GM18499 (cell line): Measurements from ENCODE around the gene LSS.

ENCODE experiments used
- ATAC-seq: cut with Tn5 transposase; IDR thresholded peaks from one replicate; pipeline ENCODE4 v1.9.1; 2021; ENCODE audit warnings: moderate number of reproducible peaks; ENCODE audit not compliant: insufficient read depth, unreplicated experiment

Gene LSS

DNA sequence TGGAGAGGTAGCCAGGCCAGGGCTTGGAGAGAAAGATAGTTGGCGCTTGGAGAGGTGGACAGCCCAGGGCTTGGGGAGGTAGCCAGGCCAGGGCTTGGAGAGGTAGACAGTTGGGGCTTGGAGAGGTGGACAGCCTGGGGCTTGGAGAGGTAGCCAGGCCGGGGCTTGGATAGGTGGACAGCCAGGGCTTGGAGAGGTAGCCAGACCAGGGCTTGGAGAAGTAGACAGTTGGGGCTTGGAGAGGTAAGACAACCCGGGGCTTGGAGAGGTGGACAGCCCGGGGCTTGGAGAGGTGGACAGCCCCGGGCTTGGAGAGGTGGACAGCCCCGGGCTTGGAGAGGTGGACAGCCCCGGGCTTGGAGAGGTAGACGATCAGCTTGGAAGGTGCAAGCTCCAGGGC is 7.7 kb downstream of the LSS start:
- no peak for ATAC-seq

DNA sequence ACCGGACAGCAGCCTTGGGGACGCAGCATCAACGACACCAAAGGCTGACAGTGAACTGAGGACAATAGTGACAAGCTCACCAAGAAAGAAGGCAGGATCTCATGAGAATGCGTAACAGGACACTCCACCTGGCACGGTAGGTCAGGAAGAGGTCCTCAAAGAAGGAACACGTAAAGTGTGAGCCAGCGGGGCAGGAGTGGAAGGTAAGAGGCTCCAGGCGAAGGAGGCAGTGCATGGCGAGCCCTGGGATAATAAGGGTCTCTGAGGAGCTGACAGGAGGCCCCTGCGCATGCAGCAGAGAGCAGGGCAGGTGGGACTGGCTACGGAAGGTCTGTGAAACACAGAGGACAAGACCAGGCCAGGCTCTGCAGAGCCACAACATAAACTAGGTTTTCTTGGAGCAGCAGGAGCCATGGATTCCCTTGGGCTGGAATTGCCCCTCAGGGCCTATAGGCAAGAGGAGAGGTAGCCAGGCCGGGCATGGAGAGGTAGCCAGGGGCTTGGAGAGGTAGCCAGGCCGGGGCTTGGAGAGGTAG is 8.2 kb downstream of the LSS start:
- no peak for ATAC-seq

DNA sequence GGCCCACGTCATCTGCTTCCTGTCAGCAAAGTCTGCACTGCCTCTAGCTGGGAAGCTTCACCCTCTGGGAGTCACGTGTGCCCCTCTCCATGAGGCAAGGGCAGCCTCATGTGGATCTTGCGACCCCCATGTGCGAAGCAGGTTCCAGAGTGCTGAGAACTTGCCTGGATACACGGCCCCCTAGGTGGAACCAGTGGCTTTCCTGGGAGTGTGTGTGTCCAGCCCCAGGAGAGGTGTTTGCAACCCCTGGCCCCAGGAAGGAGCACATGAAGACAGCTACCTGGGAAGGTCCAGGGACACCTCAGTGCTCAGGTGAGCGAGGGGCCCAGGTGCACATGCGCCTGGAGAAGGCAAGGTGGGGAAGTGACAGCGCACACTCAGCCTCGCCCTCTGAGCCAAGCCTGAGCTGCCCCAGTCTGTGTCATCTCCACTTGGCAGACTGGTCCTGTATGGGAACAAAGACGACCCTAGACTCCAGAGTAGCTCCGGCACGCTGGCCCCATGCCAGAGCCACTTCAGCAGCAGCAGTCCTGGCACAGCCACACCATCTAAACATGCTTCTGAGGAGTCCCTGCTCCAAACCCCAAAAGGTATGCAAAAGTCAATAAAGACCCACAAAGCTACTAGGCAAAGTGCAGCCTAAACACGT is 8.9 kb downstream of the LSS start:
- no peak for ATAC-seq

DNA sequence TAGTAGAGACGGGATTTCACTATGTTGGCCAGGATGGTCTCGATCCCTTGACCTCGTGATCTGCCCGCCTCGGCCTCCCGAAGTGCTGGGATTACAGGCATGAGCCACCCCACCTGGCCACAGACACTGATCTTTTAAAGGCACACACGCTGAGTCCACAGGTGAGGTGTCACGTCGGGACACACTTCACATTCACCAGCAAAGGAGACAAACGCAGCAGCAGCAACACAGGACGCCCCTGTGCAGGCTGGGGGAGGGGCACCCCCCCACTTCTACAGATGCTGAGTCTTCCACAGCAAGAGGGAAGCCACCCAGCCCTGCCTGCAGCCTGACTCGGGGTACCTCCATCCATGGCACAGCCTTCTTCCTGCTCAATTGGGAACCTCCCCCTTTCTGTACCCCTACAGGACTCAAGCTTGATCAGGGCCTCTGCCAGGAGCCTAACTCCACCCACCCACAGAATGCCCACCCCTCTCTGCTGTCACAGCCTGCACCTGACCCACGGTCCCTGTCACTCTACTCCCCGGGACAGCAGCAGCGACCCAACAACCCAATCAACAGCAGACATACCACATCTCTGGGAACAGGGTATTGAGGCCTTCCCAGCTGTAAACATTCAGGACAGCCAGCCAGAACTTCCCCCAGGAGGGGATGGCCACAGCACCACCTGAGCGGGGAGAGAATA is 9.5 kb downstream of the LSS start:
- no peak for ATAC-seq

DNA sequence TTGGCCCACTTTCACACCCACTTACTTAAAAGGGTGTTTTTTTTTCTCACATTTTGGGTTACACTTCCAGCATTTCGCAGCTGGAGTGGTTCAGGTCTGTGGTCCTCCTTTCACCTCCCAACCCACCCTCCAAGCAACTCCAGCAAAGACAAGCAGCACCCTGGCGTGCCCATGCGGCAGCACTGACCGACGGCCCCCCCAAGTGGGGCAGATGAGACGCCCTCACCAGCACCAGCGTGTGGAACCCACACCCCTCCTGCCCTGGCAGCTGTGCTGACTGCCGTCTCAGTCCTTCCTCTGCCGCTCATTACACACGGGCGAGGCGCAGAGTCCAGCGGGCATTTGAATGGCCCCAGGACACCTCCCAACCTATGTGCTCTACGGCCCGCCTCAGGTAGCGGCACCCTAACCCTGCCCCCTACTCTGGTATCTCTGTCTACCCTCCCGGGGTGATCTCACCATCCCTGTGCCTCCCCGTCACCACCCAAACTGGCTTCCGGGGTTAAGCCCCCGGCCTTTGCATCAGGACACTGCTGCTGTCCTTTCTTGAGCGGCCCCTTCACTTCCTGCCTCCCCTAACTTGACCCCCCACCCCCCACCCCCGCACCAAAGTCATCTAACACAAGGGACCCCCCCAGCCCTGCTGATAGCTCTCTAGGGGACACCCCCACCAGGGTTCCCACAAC is 10.9 kb downstream of the LSS start:
- no peak for ATAC-seq

DNA sequence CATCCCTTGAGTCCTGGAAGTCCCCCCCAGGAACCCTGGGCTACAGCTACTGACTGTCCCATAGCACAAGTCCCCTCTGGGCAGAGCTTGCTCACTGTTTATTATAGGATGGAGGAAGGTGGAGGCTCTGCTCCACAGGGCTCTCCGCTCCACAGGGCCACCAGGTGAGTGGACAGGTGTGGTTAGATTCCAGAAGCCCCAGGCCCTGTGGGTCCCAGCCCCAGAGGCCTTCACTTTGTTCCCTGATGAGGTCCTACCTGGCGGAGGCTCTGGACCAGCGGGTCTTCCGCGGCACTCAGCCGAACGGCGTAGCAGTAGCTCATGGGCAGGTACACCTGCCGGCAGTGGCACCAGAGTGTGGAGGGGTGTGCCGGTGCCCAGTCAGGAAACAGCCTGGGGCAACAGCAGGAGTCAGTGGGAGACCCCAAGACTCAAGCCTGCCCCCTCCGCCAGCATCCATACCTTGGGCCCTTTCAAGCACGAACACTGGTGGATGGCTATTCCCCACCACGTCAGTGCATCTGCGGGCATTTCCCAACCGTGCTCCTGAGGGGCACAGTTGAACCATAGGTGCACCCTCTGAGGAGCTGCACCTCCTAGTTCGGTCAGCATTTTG is 12.3 kb downstream of the LSS start:
- ATAC-seq = no peak

DNA sequence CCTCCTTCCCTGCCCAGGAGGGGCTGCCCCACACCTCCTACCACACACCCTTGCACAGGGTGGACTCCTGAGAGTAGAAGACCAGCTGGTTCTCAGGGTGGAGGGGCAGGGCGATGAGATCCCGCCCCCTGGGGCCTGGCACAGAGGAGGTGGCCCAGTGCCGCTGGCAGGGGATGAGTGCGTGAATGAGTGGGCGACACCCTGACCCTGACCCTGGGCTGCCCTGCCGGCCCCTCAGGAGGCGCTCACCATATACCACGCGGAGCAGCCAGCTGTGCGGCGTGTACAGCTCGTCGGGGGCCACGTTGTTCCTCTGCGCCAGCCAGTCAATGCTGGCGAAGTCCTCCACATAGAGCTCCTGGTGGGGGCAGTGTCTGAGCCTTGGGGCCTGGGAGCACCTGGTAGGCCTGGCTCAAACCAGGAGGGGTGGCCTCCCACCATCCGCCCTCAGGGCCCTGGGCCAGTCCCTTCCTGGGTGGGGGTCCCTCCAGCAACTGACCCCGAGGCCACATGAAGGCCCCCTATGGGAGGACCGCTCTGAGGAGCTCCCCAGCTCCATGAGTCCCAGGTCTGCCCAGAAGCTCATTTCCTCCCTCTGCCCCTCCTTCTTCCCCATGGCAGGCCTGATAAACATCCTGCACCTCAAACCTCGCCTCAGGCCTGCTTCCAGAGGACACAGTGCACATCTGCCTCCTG is 13.0 kb downstream of the LSS start:
- ATAC-seq = no peak

GRCh38 chr21:46214478-46215340 is 13.9 kb downstream of the LSS start:
- no peak for ATAC-seq

DNA sequence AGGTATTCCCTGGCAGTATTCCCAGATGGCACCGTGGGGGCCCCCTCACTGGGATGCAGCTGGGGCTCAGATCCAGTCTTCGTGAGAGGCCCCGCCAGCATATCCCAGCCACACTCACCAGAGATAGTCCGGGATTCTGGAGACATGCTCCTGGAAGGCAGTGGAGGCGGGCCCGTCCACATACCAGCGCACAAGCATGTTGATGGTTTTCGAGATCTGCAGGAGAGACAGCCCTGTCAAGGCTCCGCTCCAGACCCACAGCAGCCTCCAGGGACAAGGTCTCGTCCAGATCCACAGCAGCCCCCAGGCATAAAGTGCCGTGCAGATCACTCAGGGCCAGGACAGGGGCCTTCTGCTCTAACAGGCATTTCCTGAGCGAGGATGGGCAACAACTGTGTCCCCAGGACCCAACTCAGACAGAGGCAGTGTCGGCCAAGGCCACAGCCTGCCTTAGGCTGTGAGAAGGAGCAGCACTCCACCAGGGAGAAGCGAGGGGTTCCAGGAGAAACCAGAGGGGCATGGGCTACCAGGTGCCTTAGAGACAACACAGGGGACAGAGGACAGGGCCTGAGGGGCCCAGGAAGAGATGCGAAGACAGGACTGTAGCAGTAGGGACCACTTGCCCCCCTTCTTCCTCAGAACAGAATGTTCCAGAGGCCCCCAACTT is 14.8 kb downstream of the LSS start:
- no peak for ATAC-seq

DNA sequence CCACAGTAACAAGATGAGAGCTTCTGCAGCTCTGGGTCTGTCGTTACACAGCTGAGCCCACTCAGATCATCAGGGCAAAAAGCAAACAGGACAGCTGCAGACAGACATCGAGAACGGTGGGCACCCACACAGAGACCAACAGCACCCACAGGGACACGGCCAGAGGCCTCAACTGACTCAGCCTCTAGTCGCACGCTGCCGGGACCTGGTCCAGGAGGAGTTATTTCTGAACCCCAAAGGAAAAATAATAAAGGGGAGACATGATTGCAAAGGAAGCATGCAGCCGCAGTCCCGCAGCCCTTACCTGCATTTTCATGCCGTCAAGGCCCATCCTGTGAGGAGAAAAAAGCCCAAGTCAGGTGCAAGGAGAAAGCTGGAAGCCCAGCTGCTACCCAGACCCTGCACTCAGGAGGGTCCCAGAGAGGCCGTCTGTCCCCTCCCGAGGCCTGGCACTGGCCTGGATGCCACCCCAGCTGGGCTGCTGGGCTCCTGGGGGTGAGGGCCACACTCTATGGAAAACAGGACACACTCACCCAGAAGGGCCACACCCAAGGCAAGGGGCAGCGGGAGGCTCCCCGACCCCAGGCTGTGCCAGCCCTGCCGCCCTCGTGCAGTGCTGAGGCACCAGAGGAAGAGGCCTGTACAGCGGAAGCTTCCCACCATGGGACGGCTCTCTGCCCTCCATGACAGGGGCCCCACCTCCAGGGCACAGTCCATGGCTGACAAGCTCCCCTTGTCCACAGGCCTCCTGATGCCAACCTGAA is 15.7 kb downstream of the LSS start:
- ATAC-seq = no peak

GRCh38 chr21:46211786-46212720 is 16.5 kb downstream of the LSS start:
- no peak for ATAC-seq

- ATAC-seq = no peak
Observed at GRCh38 chr21:46211376-46211775, 17.2 kb downstream of the LSS start.

- no peak for ATAC-seq
Observed at GRCh38 chr21:46210378-46211136, 18.0 kb downstream of the LSS start.

DNA sequence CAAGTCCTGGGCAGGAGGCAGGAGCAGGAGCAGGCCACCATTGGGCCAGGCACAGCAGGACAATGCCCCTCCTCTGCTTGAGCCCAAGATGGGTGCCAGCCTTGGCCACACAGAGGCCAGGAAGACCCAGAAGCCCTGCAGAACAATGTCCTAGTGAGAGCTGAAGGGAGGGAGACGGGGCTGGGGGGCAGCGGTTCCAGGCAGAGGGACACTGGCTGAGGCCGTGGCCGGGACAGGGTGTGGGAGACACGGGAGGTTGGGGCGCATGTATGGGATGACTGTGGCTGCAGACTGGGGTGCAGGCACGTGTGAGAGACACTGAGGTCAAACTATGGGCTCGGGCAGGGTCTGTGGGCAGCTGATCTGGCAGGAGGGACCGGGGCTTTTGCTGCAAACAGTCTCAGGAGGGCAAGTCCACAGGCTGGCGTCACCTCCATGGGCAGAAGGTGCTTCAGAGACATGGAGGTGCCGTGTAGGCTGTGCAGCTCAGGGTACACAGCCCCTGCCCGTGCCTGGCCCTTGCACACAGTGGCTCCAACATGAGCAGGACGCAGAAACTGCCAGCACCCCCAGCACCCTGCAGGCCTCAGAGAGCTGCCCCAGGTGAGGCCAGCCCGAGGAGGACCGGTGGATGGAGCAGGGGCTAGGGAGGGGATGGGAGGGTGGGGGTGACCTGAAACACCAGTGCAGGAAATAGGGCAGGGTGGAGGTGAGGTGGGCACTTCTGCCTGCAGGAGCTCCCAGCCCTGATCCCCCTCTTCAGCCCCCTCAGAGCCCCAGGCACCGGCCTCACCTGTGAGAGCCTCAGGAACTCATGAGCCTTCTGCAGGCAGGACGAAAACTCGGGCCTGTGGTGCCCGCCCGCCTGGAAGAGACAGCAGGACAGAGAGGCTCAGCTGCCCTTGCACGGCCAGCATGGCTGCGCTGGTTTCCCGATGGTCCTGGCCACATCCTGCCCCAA is 19.5 kb downstream of the LSS start:
- no peak for ATAC-seq

DNA sequence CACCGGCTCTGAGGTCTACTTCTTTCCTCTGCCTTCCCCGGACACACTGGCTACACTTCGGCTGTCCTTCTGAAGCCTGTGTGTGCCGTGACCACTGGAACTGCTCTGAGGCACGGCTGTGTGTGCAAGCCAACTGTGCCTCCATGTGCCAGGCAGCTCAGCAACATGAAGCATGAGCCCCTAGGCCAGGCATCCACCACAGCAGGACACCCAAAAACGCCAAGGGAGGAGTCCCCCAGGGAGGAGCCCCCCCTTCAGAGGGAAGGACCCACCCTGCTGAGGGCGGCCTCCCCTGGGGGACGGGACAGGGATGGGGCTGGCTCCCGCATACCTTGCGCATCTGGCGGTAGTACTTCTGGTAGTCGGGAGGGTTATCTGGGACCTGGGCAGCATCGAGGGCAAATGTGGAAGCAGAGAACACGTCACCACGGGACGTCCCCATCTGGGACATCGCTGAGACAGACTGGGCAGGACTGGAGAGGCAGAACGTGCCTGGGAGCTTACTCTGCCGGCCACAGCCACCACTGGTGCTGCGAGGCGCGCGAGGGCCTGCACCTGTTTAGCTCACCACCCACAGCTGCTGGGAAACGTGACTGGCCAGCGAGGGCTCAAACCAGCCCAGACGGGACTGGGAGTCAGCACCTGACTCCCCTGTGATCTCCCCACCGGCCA is 20.5 kb downstream of the LSS start:
- no peak for ATAC-seq
